BJ (cell line): ENCODE data around the gene RGS6. TPM values are rescaled to one million over a fixed set of nuclear protein-coding genes. Genes with fewer than 3 reads are reported as not detected.

Experiments
- CTCF ChIA-PET: fragments of 350-600 bp; formaldehyde crosslinking; extraction: SDS; loops from one replicate; lab custom pipeline; 2021; ENCODE audit warnings: antibody characterized with exemption, inconsistent platforms; lab: Yijun Ruan, JAX
- POLR2A ChIA-PET: fragments of 300-600 bp; sonication (Branson Sonifier 250); formaldehyde crosslinking; extraction: SDS; loops from one replicate; lab custom pipeline; 2021; ENCODE audit warnings: antibody characterized with exemption; lab: Charles Lee
- DNase-seq: peaks from one replicate; pipeline ENCODE4 v3.0.0-alpha.2; 2011; ENCODE audit warnings: low read depth
- H3K27me3 ChIP-seq: 2 replicates; pipeline ENCODE4 v1.6.0; 2011; ENCODE audit warnings: low read length; ENCODE audit not compliant: control insufficient read depth, insufficient read depth
- H3K36me3 ChIP-seq: 2 replicates; pipeline ENCODE4 v1.5.1; 2011; ENCODE audit warnings: low read length; ENCODE audit not compliant: control insufficient read depth, insufficient read depth
- H3K4me3 ChIP-seq: 2 replicates; pipeline ENCODE4 v1.5.1; 2011; ENCODE audit warnings: low read depth, mild to moderate bottlenecking, control low read depth, low read length
- CTCF ChIP-seq: IDR thresholded peaks from 2 replicates; pipeline ENCODE4 v1.5.1; 2011; ENCODE audit warnings: low read depth, mild to moderate bottlenecking, control low read depth, inconsistent platforms, low read length, moderate library complexity; ENCODE audit not compliant: insufficient read depth
- polyA plus RNA-seq: library from polyadenylated mRNA; depleted of rRNA; stranded (reverse); fragments of >200 nt; gene quantifications from 2 replicates; pipeline ENCODE4 v1.2.3, GENCODE V29; 2011

The RGS6 gene
- polyA plus RNA-seq, 1 experiment: not detected

- ChIA-PET POLR2A (interaction anchor here (0.7 kb wide), 1 partner anchor 1549 kb away, joined by 3 read pairs; no protein-coding TSS in a partner anchor), CTCF (no interaction called here)
- Histone ChIP-seq H3K4me3 (no peak overlapping the region), H3K36me3 (no peaks in the 10 kb centered on the region), H3K27me3 (0 out of 2 replicates have a peak, but pooled peaks cover 1% of the 10 kb centered on the region)
- TF ChIP-seq CTCF: no peak
- peak; percentile 28 for DNase-seq
Observed at GRCh38 chr14:72457641-72458040, 525.4 kb downstream of the RGS6 start.

GRCh38 chr14:72462056-72462455 is 529.8 kb downstream of the RGS6 start:
- TF ChIP-seq CTCF: no peak
- H3K36me3 ChIP-seq: no peaks in the 10 kb centered on the region
- DNase-seq: no peak
- ChIA-PET CTCF (no interaction called here), POLR2A (no interaction called here)
- no peak overlapping the region for H3K4me3 ChIP-seq
- H3K27me3 ChIP-seq: no peaks in the 10 kb centered on the region

GRCh38 chr14:72463291-72463866 is 531.1 kb downstream of the RGS6 start:
- CTCF ChIA-PET: interaction anchor here (1.0 kb wide), 2 partner anchors 9 to 10 kb away, joined by 4 to 5 read pairs; no protein-coding TSS in a partner anchor
- H3K4me3 ChIP-seq: no peak overlapping the region
- POLR2A ChIA-PET: no interaction called here
- peak; percentile 35 for DNase-seq
- H3K27me3 ChIP-seq: no peaks in the 10 kb centered on the region
- no peak for TF ChIP-seq CTCF
- no peaks in the 10 kb centered on the region for H3K36me3 ChIP-seq

GRCh38 chr14:72464226-72464625 is 532.0 kb downstream of the RGS6 start:
- CTCF ChIA-PET: interaction anchor here (0.6 to 1.0 kb wide), 2 partner anchors 10 kb away, joined by 4 read pairs; no protein-coding TSS in a partner anchor

GRCh38 chr14:72466325-72466724 is 534.1 kb downstream of the RGS6 start:
- no peak overlapping the region for H3K4me3 ChIP-seq
- no peak for TF ChIP-seq CTCF
- peaks cover under 1% of the 10 kb centered on the region; the same call in 1 of the 2 replicates for H3K27me3 ChIP-seq
- ChIA-PET POLR2A (no interaction called here), CTCF (no interaction called here)
- DNase-seq: no peak
- no peaks in the 10 kb centered on the region for H3K36me3 ChIP-seq

More at GRCh38 chr14:72464226-72464625, 532.0 kb downstream of the RGS6 start:
- no peak for TF ChIP-seq CTCF
- H3K4me3 ChIP-seq: no peak overlapping the region
- H3K36me3 ChIP-seq: no peaks in the 10 kb centered on the region
- H3K27me3 ChIP-seq: no peaks in the 10 kb centered on the region
- no peak for DNase-seq
- POLR2A ChIA-PET: no interaction called here
